ENCODE measurements around the gene ZMYND8. TPM values are rescaled to one million over a fixed set of nuclear protein-coding genes. Genes with fewer than 3 reads are reported as not detected.
A peak's percentile ranks its signal among the peaks of the same experiment; 100 is the strongest.
"Not testable (repeated sequence)": the region's sequence is repeated elsewhere in the genome, so short reads cannot be mapped to it uniquely, and the experiment has no call there.

ZMYND8 gene
- total and polyA plus RNA-seq, 2 donors, result 15.6 to 29.0 TPM

GRCh38 chr20:47278907-47279348, 77.6 kb downstream of the ZMYND8 start:
- 84% methylated on average over 8 of the region's 8 CpGs for WGBS
- no peak overlapping the region for H3K27ac ChIP-seq (ENCODE audit: low read depth)

DNA sequence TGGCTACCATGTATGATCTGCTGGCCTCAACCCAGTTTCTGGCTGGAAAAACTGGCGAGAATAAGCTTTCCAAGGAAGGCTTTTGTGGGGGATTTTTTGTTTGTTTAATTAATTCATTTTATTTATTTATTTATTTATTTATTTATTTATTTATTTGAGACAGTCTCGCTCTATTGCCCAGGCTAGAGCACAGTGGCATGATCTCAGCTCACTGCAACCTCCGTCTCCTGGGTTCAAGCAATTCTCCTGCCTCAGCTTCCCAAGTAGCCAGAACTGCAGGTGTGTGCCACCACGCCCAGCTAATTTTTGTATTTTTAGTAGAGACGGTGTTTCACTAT, 79.0 kb downstream of the ZMYND8 start:
- not testable (repeated sequence) for H3K4me3 ChIP-seq (ENCODE audit: low read depth, low read length); H3K27ac ChIP-seq (ENCODE audit: low read depth); H3K4me1 ChIP-seq (ENCODE audit: insufficient read depth); H3K36me3 ChIP-seq (ENCODE audit: insufficient read depth); DNase-seq (ENCODE audit: extremely low spot score)
- 81% methylated on average over 5 of the region's 5 CpGs for whole genome bisulfite sequencing

More at GRCh38 chr20:47278907-47279348, 77.6 kb downstream of the ZMYND8 start:
- no peak for DNase-seq (ENCODE audit: extremely low spot score)
- H3K4me1 ChIP-seq (ENCODE audit: insufficient read depth), result no peaks in the 10 kb centered on the region
- H3K36me3 ChIP-seq (ENCODE audit: insufficient read depth), result no peaks in the 10 kb centered on the region
- H3K4me3 ChIP-seq (ENCODE audit: low read depth, low read length), result no peak overlapping the region

DNA sequence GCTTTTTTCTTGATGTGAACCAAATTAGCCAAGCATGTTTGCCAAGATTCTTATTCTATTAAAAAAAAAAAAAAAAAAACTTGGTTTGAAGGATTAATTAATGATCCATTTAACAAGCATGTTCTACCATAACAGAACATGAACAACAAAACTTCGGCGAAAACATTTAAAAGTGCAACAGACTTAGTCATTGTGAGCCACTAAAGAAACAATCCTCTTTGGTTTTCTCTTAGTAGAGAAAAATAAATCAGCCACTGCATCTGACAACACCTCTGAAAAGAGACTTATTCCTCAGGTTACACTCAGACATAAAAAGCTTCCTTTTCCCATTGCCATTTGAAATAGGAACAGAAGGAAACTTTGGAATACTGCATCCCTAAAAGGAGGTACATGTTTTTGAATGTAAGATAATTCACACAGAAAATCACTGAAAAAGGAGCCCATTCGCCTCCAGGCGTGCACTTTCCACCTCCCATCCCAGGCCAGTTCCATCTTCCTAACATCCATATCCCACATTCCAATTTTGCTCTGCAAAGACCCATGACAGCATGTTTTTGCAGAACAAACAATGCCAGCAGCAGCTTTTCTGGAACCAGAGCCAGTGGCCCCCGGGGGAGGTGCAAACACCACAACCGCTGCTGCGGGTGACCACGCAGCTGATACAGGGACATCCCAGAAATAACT, 79.5 kb downstream of the ZMYND8 start:
- Histone ChIP-seq H3K36me3 (ENCODE audit: insufficient read depth) (no peaks in the 10 kb centered on the region), H3K4me1 (ENCODE audit: insufficient read depth) (no peaks in the 10 kb centered on the region), H3K27ac (ENCODE audit: low read depth) (no peak overlapping the region), H3K4me3 (ENCODE audit: low read depth, low read length) (no peak overlapping the region)
- 43% methylated on average over 8 of the region's 8 CpGs for WGBS
- DNase-seq (ENCODE audit: extremely low spot score), result no peak

- no peak overlapping the region for H3K27ac ChIP-seq (ENCODE audit: low read depth)
- whole genome bisulfite sequencing, result 96% methylated on average over 20 of the region's 20 CpGs
- H3K4me3 ChIP-seq (ENCODE audit: low read depth, low read length), result no peak overlapping the region
- H3K36me3 ChIP-seq (ENCODE audit: insufficient read depth), result no peaks in the 10 kb centered on the region
- H3K4me1 ChIP-seq (ENCODE audit: insufficient read depth), result no peaks in the 10 kb centered on the region
- no peak for DNase-seq (ENCODE audit: extremely low spot score)
Observed at GRCh38 chr20:47276251-47276650, 80.2 kb downstream of the ZMYND8 start.

DNA sequence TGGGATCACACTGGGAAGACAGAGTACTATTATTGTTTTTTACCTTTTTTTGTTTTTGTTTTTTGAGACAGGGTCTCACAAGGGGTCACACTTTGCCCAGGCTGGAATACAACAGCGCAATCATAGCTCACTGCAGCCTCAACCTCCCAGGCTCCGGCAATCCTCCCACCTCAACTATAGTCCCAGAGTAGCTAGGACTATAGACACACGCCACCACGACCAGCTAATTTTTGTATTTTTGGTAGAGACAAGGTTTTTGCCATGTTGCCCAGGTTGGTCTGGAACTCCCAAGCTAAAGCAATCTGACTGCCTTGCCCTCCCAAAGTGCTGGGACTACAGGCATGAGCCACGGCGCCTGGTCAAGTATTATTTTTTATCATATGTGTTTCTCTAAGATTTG, 81.0 kb downstream of the ZMYND8 start:
- Histone ChIP-seq H3K4me3 (ENCODE audit: low read depth, low read length) (no peak overlapping the region), H3K4me1 (ENCODE audit: insufficient read depth) (no peaks in the 10 kb centered on the region), H3K27ac (ENCODE audit: low read depth) (no peak overlapping the region), H3K36me3 (ENCODE audit: insufficient read depth) (no peaks in the 10 kb centered on the region)
- no peak for DNase-seq (ENCODE audit: extremely low spot score)
- 97% methylated on average over 6 of the region's 6 CpGs for WGBS

- H3K4me1 ChIP-seq (ENCODE audit: insufficient read depth), result no peaks in the 10 kb centered on the region
- peak overlapping the region; percentile 54 for H3K27ac ChIP-seq (ENCODE audit: low read depth)
- H3K36me3 ChIP-seq (ENCODE audit: insufficient read depth), result no peaks in the 10 kb centered on the region
- H3K4me3 ChIP-seq (ENCODE audit: low read depth, low read length), result no peak overlapping the region
- no peak for DNase-seq (ENCODE audit: extremely low spot score)
- WGBS, result 29% methylated on average over 4 of the region's 4 CpGs
Observed at GRCh38 chr20:47274401-47275108, 81.9 kb downstream of the ZMYND8 start.

DNA sequence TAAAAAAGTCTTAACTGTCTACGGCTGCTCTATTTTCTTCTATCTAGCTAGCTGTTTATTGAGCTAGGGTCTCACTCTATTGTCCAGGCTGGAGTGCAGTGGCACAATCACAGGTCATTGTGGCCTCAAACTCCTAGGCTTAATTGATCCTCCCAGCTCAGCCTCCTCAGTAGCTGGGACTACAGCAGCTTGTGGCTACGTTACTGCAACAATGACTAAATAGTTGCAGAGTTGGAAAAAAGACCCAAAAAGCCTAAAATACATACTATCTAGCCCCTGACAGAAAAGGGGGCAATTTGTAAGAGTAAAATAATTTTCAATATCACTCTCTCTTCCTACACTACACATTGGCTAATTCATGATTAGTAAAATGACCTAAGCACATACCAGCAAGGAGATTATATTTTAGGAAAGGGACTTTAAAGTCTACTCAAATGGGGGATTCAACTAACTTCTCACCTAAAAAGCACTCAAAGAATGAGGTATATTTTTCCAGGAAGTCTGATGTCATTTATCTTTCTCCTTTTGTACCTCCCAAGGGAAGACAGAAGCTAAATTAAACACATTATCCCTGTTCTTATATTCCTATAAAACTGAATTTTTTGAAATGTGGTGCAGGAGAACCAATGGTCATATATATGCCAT, 82.8 kb downstream of the ZMYND8 start:
- DNase-seq (ENCODE audit: extremely low spot score), result no peak
- peak overlapping the region; percentile 39 for H3K27ac ChIP-seq (ENCODE audit: low read depth)
- WGBS, result 93% methylated on average over 2 of the region's 2 CpGs
- H3K4me3 ChIP-seq (ENCODE audit: low read depth, low read length), result no peak overlapping the region
- no peaks in the 10 kb centered on the region for H3K4me1 ChIP-seq (ENCODE audit: insufficient read depth)
- no peaks in the 10 kb centered on the region for H3K36me3 ChIP-seq (ENCODE audit: insufficient read depth)

DNA sequence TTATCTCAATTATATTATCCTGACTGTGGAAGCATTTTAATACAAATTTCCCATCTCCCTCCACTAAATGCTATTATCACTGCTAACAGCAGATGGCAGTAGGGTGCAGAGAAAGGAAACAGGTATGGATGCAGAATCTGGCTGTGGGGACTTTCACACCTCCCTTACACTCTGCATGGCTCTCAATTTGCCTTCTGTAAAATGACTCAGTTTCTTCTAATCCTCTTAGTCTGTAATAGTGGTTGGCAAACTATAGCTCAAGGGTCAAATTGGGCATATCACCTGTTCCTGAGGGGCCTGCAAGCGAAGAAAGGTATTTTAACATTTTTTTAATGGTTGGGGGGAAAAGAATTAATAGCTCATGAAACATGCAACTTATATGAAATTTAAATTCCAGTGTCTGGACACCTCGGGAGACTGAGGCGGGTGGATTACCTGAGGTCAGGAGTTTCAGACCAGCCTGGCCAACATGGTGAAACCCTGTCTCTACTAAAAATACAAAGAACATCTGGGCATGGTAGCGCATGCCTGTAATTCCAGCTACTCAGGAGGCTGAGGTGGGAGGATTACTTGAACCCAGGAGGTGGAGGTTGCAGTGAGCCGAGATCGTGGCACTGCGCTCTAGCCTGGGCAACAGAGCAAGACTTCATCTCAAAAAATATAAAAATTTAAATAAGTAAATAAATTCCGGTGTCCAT, 83.5 kb downstream of the ZMYND8 start:
- Histone ChIP-seq H3K27ac (ENCODE audit: low read depth) (no peak overlapping the region), H3K4me3 (ENCODE audit: low read depth, low read length) (no peak overlapping the region), H3K4me1 (ENCODE audit: insufficient read depth) (no peaks in the 10 kb centered on the region), H3K36me3 (ENCODE audit: insufficient read depth) (no peaks in the 10 kb centered on the region)
- 80% methylated on average over 8 of the region's 8 CpGs for WGBS
- DNase-seq (ENCODE audit: extremely low spot score), result peak; percentile 65

GRCh38 chr20:47271046-47271615, 85.4 kb downstream of the ZMYND8 start:
- 86% methylated on average over 7 of the region's 7 CpGs for WGBS
- Histone ChIP-seq H3K27ac (ENCODE audit: low read depth) (no peak overlapping the region), H3K4me1 (ENCODE audit: insufficient read depth) (no peaks in the 10 kb centered on the region), H3K4me3 (ENCODE audit: low read depth, low read length) (no peak overlapping the region), H3K36me3 (ENCODE audit: insufficient read depth) (no peaks in the 10 kb centered on the region)
- DNase-seq (ENCODE audit: extremely low spot score), result no peak

DNA sequence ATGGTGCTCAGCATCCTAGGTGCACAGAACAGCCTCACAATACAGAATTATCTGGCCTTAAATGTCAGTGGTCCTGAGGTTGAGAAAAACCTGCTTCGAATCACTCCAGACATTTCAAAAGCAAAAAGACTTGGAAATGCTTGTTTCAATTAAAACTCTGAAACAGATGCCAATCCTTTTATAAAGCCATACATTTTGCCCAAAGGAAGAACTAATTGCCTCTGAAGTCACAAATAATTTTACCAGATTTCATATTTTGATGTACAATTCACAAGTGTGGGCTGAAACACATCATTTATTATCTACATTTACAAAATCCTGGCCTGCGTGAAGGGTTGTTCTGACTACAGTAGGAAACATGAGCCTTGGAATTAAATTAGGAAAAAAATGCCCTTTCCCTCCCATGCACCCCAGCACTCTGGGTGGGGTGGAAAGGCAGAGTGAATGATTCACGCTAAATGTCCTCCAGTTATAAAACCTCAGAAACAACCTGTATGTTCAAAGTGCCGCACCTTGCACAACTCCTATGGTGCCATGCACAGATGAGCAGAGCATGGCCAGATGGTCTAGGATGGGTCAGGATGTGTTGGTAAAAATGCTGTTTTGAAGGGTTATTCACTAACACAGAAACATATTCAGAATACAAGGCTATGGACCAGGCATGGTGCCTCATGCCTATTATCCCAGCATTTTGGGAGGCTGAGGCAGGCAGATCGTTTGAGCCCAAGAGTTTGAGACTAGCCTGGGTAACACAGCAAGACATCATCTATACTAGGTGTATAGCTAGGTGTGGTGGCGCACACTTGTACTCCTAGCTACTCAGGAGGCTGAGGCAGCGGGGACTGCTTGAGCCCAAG, 87.0 kb downstream of the ZMYND8 start:
- H3K27ac ChIP-seq (ENCODE audit: low read depth), result no peak overlapping the region
- H3K4me1 ChIP-seq (ENCODE audit: insufficient read depth), result no peaks in the 10 kb centered on the region
- H3K4me3 ChIP-seq (ENCODE audit: low read depth, low read length), result no peak overlapping the region
- DNase-seq (ENCODE audit: extremely low spot score), result no peak
- no peaks in the 10 kb centered on the region for H3K36me3 ChIP-seq (ENCODE audit: insufficient read depth)
- WGBS, result 90% methylated on average over 7 of the region's 7 CpGs

DNA sequence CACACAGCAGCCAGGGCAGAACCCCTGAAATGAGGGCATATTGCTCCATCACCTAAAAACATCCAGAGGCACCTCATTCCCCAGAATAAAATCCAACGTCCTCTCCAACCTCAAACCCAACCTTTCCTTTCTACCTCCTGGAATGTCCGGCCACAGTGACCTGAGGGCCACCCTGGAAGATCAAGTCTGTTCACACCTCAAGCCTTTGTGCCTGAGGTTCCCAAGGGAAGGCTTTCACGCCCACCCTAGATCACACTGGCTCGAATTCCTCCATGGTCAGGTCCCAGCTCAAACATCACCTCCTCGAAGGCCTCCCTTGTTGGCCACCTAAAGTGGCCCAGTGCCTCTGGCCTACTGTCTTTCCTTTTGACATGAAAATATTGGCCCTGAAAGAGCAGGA, 88.9 kb downstream of the ZMYND8 start:
- Histone ChIP-seq H3K36me3 (ENCODE audit: insufficient read depth) (no peaks in the 10 kb centered on the region), H3K4me3 (ENCODE audit: low read depth, low read length) (no peak overlapping the region), H3K27ac (ENCODE audit: low read depth) (no peak overlapping the region), H3K4me1 (ENCODE audit: insufficient read depth) (no peaks in the 10 kb centered on the region)
- no peak for DNase-seq (ENCODE audit: extremely low spot score)
- WGBS, result 92% methylated on average over 5 of the region's 5 CpGs

DNA sequence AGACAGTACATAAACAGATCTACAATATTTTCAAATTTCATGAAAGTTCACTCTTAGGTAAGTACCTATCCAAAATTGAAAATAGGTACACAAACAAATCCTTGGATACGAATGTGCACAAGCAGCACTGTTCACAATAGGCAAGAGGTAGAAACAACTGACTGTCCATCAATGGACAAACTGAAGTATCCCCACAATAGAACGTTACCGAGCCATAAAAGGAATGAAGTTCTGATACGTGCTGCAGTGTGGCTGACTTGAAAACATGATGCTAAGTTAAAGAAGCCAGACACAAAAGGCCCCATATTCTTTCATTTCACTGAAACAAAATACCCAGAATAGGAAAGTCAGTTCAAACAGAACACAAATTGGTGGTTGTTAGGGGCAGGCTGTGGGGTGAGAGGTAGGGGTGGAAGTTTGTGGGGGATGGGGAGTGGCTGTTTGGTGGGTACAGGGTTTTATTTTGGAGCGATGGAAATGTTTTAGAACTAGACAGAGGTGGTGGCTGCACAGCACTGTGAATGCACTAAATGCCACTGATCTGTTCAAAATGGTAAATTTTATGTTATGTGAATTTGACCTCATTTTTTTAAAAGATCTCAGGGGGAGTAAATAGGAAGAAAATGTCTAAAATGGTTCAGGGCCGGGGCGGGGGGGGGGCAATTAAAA, 89.5 kb downstream of the ZMYND8 start:
- no peak overlapping the region for H3K4me3 ChIP-seq (ENCODE audit: low read depth, low read length)
- no peaks in the 10 kb centered on the region for H3K4me1 ChIP-seq (ENCODE audit: insufficient read depth)
- H3K27ac ChIP-seq (ENCODE audit: low read depth), result no peak overlapping the region
- DNase-seq (ENCODE audit: extremely low spot score), result no peak
- no peaks in the 10 kb centered on the region for H3K36me3 ChIP-seq (ENCODE audit: insufficient read depth)
- 65% methylated on average over 7 of the region's 7 CpGs for WGBS

Data from urinary bladder (tissue), 4 donors.